ENCODE measurements around the gene WDR27. TPM values are rescaled to one million over a fixed set of nuclear protein-coding genes. Genes with fewer than 3 reads are reported as not detected.
"Not testable (repeated sequence)": the region's sequence is repeated elsewhere in the genome, so short reads cannot be mapped to it uniquely, and the experiment has no call there.

Gene WDR27
- total RNA-seq, 1 donor from 2014 or later, result 16.8 TPM

- no peak for FAIRE-seq
- no peak for TF ChIP-seq CTCF (IDR thresholded peaks at IDR 0.05; ENCODE audit: insufficient read depth, low read length, severe bottlenecking)
These were observed 1.0 kb upstream of the WDR27 start for GRCh38 chr6:169702840-169703246.

GRCh38 chr6:169701311-169701953 is 397 bp downstream of the WDR27 start:
- DNase-seq (ENCODE audit: low read depth) (peak; percentile 15), FAIRE-seq (no peak)
- Histone ChIP-seq H3K27me3 (ENCODE audit: control insufficient read depth, insufficient read depth, low read length) (no peaks in the 10 kb centered on the region), H3K4me3 (ENCODE audit: low read depth, low read length) (peak overlapping the region; percentile 79), H3K36me3 (ENCODE audit: control insufficient read depth, insufficient read depth, low read length) (peaks cover 2% of the 10 kb centered on the region)
- no peak for TF ChIP-seq CTCF (IDR thresholded peaks at IDR 0.05; ENCODE audit: insufficient read depth, low read length, severe bottlenecking)

More at GRCh38 chr6:169702840-169703246, 1.0 kb upstream of the WDR27 start:
- peaks cover 2% of the 10 kb centered on the region for H3K36me3 ChIP-seq (ENCODE audit: control insufficient read depth, insufficient read depth, low read length)
- DNase-seq (ENCODE audit: low read depth), result peak; percentile 11
- H3K4me3 ChIP-seq (ENCODE audit: low read depth, low read length), result peak overlapping the region; percentile 79
- H3K27me3 ChIP-seq (ENCODE audit: control insufficient read depth, insufficient read depth, low read length), result no peaks in the 10 kb centered on the region

GRCh38 chr6:169700296-169700695 is 1.5 kb downstream of the WDR27 start:
- Histone ChIP-seq H3K27me3 (ENCODE audit: control insufficient read depth, insufficient read depth, low read length) (no peaks in the 10 kb centered on the region), H3K4me3 (ENCODE audit: low read depth, low read length) (no peak overlapping the region), H3K36me3 (ENCODE audit: control insufficient read depth, insufficient read depth, low read length) (peaks cover 2% of the 10 kb centered on the region)
- DNase-seq (ENCODE audit: low read depth) (no peak), FAIRE-seq (no peak)
- TF ChIP-seq CTCF (IDR thresholded peaks at IDR 0.05; ENCODE audit: insufficient read depth, low read length, severe bottlenecking), result no peak

GRCh38 chr6:169697115-169697514 is 4.7 kb downstream of the WDR27 start:
- TF ChIP-seq CTCF (IDR thresholded peaks at IDR 0.05; ENCODE audit: insufficient read depth, low read length, severe bottlenecking), result peak; percentile 40
- H3K36me3 ChIP-seq (ENCODE audit: control insufficient read depth, insufficient read depth, low read length); H3K27me3 ChIP-seq (ENCODE audit: control insufficient read depth, insufficient read depth, low read length); DNase-seq (ENCODE audit: low read depth); FAIRE-seq; H3K4me3 ChIP-seq (ENCODE audit: low read depth, low read length): not testable (repeated sequence)

GRCh38 chr6:169695131-169695530 is 6.7 kb downstream of the WDR27 start:
- Histone ChIP-seq H3K27me3 (ENCODE audit: control insufficient read depth, insufficient read depth, low read length) (no peaks in the 10 kb centered on the region), H3K4me3 (ENCODE audit: low read depth, low read length) (no peak overlapping the region), H3K36me3 (ENCODE audit: control insufficient read depth, insufficient read depth, low read length) (peaks cover 2% of the 10 kb centered on the region)
- no peak for FAIRE-seq
- no peak for DNase-seq (ENCODE audit: low read depth)
- TF ChIP-seq CTCF (IDR thresholded peaks at IDR 0.05; ENCODE audit: insufficient read depth, low read length, severe bottlenecking), result no peak

- no peak for TF ChIP-seq CTCF (IDR thresholded peaks at IDR 0.05; ENCODE audit: insufficient read depth, low read length, severe bottlenecking)
- no peak for DNase-seq (ENCODE audit: low read depth)
- H3K36me3 ChIP-seq (ENCODE audit: control insufficient read depth, insufficient read depth, low read length), result no peaks in the 10 kb centered on the region
- FAIRE-seq, result no peak
- no peaks in the 10 kb centered on the region for H3K27me3 ChIP-seq (ENCODE audit: control insufficient read depth, insufficient read depth, low read length)
- no peak overlapping the region for H3K4me3 ChIP-seq (ENCODE audit: low read depth, low read length)
These were observed 9.3 kb downstream of the WDR27 start for GRCh38 chr6:169692516-169692915.
